Measurements from ENCODE around the gene SEMA4C. TPM values are rescaled to one million over a fixed set of nuclear protein-coding genes. Genes with fewer than 3 reads are reported as not detected.
"Not testable (repeated sequence)": the region's sequence is repeated elsewhere in the genome, so short reads cannot be mapped to it uniquely, and the experiment has no call there.

Gene SEMA4C
- total RNA-seq, 1 experiment from 2014 or later, result 16.3 TPM

DNA sequence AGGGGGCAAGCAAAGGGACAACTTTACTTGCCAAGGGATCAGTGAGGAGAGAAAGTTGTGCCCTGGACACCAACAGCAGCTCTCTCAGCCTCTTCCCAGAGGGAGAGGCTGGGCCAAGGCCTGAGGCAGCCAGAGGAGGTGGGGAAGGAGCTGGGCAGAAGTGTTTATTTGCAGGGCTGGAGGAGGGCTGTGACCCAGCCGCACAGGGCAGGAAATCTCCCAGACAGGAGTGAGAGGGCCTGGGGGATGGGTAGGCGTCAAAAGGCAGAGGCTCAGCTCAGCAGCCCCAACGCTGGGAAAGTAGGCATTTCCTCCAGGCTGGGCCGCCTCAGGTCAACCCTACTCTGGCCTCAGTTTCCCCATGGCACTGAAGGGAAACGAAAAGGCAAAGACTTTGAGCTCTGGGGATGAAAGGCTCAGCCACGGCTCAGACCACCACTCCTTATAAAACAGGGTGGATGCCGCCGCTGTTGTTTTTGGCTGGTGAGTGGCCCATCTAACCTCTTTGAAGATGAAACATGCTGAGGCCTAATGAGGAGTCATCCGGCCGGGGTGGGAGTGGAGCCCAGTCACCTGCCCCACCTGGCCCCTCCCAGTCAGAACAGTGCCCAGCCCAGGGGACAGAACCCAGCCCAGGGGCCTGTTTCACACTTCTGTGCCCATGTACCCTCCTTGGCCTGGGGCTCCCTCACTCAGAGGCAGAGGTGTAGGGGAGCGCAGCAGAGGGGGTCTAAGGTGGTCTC, 21.9 kb upstream of the SEMA4C start:
- intact Hi-C loops (cut with micrococcal nuclease), result no loop called here
- Mint-ChIP-seq H3K9me3 (ENCODE audit: unreplicated experiment) (no peaks in the 10 kb centered on the region), H3K27me3 (ENCODE audit: insufficient read depth, unreplicated experiment) (no peaks in the 10 kb centered on the region), H3K27ac (ENCODE audit: low read depth, unreplicated experiment) (no peak overlapping the region), H3K4me1 (ENCODE audit: insufficient read depth, unreplicated experiment) (peaks cover 29% of the 10 kb centered on the region), H3K4me3 (ENCODE audit: unreplicated experiment) (no peak overlapping the region), H3K36me3 (ENCODE audit: insufficient read depth, unreplicated experiment) (no peaks in the 10 kb centered on the region)
- no TSS peak for BruUV-seq (replicated peaks)
- DNase-seq (ENCODE audit: unreplicated experiment), result no peak
- POLR2A ChIA-PET, result interaction anchor here (1.0 to 1.2 kb wide), 2 partner anchors 9 to 22 kb away, joined by 4 read pairs; partner anchors contain the start of gene SEMA4C
- TF ChIP-seq, protein P1, sequence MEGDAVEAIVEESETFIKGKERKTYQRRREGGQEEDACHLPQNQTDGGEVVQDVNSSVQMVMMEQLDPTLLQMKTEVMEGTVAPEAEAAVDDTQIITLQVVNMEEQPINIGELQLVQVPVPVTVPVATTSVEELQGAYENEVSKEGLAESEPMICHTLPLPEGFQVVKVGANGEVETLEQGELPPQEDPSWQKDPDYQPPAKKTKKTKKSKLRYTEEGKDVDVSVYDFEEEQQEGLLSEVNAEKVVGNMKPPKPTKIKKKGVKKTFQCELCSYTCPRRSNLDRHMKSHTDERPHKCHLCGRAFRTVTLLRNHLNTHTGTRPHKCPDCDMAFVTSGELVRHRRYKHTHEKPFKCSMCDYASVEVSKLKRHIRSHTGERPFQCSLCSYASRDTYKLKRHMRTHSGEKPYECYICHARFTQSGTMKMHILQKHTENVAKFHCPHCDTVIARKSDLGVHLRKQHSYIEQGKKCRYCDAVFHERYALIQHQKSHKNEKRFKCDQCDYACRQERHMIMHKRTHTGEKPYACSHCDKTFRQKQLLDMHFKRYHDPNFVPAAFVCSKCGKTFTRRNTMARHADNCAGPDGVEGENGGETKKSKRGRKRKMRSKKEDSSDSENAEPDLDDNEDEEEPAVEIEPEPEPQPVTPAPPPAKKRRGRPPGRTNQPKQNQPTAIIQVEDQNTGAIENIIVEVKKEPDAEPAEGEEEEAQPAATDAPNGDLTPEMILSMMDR (IDR thresholded peaks at IDR 0.05; ENCODE audit: unreplicated experiment), result no peak
- CTCF ChIA-PET, result interaction anchor here (0.6 to 2.1 kb wide), 5 partner anchors 34 to 276 kb away, joined by 3 to 6 read pairs (median 5); partner anchors contain the start of gene ANKRD39

DNA sequence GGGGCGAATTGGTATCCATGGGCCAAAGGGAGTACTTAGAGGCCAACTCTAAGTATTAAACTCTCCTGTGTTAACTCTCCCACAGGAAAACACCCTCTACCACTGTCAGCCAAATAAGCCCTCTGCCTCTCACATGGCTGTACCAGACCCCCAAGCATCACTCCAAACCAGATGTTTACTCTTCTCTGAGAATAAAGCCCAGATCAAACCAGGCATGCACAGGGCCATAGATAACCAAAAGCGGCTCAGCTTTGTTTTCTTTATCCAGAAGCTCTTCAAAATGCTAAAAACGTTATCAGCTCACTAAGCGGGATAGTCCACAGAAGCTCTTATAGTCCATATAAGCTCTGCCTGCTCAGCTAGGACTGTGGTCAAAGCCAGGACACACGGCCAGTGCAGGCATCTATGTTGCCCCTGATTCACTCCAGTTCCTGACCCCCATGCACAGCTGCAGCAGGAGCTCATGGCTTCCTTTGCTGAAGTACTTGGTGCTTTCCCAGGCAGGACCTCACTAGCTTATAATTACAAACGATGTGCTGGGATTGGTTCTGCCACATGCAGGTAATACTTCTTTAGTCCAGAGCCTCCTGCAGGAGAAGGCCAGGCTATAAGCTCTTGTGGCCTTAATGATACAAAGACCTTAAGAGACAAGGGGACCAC, 21.0 kb upstream of the SEMA4C start:
- ChIA-PET POLR2A (interaction anchor here (1.0 to 1.2 kb wide), 4 partner anchors 8 to 21 kb away, joined by 3 to 4 read pairs (median 4); partner anchors contain the start of gene SEMA4C), CTCF (interaction anchor here (0.6 to 2.1 kb wide), 4 partner anchors 40 to 275 kb away, joined by 3 to 6 read pairs (median 4); no protein-coding TSS in a partner anchor)
- no peak overlapping the region for H3K4me3 Mint-ChIP-seq (ENCODE audit: unreplicated experiment)
- peaks cover 32% of the 10 kb centered on the region for H3K4me1 Mint-ChIP-seq (ENCODE audit: insufficient read depth, unreplicated experiment)
- no peak for DNase-seq (ENCODE audit: unreplicated experiment)
- H3K9me3 Mint-ChIP-seq (ENCODE audit: unreplicated experiment), result no peaks in the 10 kb centered on the region
- BruUV-seq (replicated peaks), result no TSS peak
- no peaks in the 10 kb centered on the region for H3K27me3 Mint-ChIP-seq (ENCODE audit: insufficient read depth, unreplicated experiment)
- TF ChIP-seq, protein P1 (IDR thresholded peaks at IDR 0.05; ENCODE audit: unreplicated experiment), result no peak
- H3K27ac Mint-ChIP-seq (ENCODE audit: low read depth, unreplicated experiment), result no peak overlapping the region
- H3K36me3 Mint-ChIP-seq (ENCODE audit: insufficient read depth, unreplicated experiment), result no peaks in the 10 kb centered on the region
- intact Hi-C loops (cut with micrococcal nuclease), result no loop called here

DNA sequence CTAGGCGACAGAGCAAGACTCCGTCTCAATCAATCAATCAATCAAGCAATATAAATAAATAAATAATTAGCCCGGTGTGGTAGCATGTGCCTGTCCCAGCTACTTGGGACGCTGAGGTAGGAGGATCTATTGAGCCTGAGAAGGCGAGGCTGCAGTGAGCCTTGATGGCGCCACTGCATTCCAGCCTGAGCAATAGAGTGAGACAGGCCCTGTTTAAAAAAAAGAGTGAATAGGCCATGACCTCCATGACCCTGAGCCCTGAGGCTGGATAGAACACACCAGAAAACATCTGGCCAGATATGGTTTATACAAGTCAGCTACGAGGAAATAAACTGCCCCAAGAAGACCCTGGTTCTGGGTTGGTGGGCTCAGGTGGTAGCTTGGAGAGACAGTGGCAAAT, 20.4 kb upstream of the SEMA4C start:
- peaks cover 29% of the 10 kb centered on the region for H3K4me1 Mint-ChIP-seq (ENCODE audit: insufficient read depth, unreplicated experiment)
- no peak for DNase-seq (ENCODE audit: unreplicated experiment)
- TF ChIP-seq, protein P1 (IDR thresholded peaks at IDR 0.05; ENCODE audit: unreplicated experiment), result no peak
- no peaks in the 10 kb centered on the region for H3K27me3 Mint-ChIP-seq (ENCODE audit: insufficient read depth, unreplicated experiment)
- H3K9me3 Mint-ChIP-seq (ENCODE audit: unreplicated experiment), result no peaks in the 10 kb centered on the region
- H3K4me3 Mint-ChIP-seq (ENCODE audit: unreplicated experiment), result no peak overlapping the region
- no peaks in the 10 kb centered on the region for H3K36me3 Mint-ChIP-seq (ENCODE audit: insufficient read depth, unreplicated experiment)
- ChIA-PET CTCF (interaction anchor here (0.6 to 1.7 kb wide), 2 partner anchors 60 to 64 kb away, joined by 4 to 6 read pairs; no protein-coding TSS in a partner anchor), POLR2A (interaction anchor here (0.7 to 1.0 kb wide), 3 partner anchors 9 to 15 kb away, joined by 3 to 4 read pairs (median 3); no protein-coding TSS in a partner anchor)
- intact Hi-C loops (cut with micrococcal nuclease), result no loop called here
- no TSS peak for BruUV-seq (replicated peaks)
- no peak overlapping the region for H3K27ac Mint-ChIP-seq (ENCODE audit: low read depth, unreplicated experiment)

DNA sequence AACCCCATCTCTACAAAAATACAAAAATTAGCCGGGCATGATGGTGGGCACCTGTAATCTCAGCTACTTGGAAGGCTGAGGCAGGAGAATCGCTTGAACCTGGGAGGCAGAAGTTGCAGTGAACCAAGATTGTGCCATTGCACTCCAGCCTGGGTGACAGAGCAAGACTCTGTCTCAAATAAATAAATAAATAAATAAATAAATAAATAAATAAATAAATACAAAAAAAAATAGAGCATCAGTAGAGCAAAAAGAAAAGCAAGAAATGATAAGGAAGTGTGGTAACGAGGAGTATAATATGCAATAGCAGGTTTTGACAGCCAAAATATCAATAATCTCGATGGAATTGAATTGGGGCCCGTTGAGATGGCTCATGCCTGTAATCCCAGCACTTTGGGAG, 19.6 kb upstream of the SEMA4C start:
- H3K36me3 Mint-ChIP-seq (ENCODE audit: insufficient read depth, unreplicated experiment); H3K4me3 Mint-ChIP-seq (ENCODE audit: unreplicated experiment); H3K27me3 Mint-ChIP-seq (ENCODE audit: insufficient read depth, unreplicated experiment); intact Hi-C loops (cut with micrococcal nuclease); H3K9me3 Mint-ChIP-seq (ENCODE audit: unreplicated experiment); BruUV-seq (replicated peaks); DNase-seq (ENCODE audit: unreplicated experiment); H3K27ac Mint-ChIP-seq (ENCODE audit: low read depth, unreplicated experiment): not testable (repeated sequence)
- H3K4me1 Mint-ChIP-seq (ENCODE audit: insufficient read depth, unreplicated experiment), result peaks cover 26% of the 10 kb centered on the region
- POLR2A ChIA-PET, result interaction anchor here (0.7 kb wide), 1 partner anchor 13 kb away, joined by 3 read pairs; no protein-coding TSS in a partner anchor
- CTCF ChIA-PET, result interaction anchor here (0.6 kb wide), 1 partner anchor 64 kb away, joined by 4 read pairs; no protein-coding TSS in a partner anchor
